ENCODE data around the gene HDHD5. TPM values are rescaled to one million over a fixed set of nuclear protein-coding genes. Genes with fewer than 3 reads are reported as not detected.

HDHD5 gene
- 36.0 and 41.7 TPM in 2 replicates for total RNA-seq

GRCh38 chr22:17158568-17159503, at the start of gene HDHD5:
TSS of gene HDHD5 (minus strand) at chr22:17159277. CDS start at chr22:17159251, 26 bp downstream.

GRCh38 chr22:17121233-17122195, 37.6 kb downstream of the HDHD5 start, which contains the start of gene TMEM121B:
TSS of gene TMEM121B (minus strand) at chr22:17121360. CDS start at chr22:17121127, 233 bp downstream.

Other genes with a start within 250 kb of the HDHD5 start
- gene GAB4, start 151.1 kb downstream of the HDHD5 start, total RNA-seq, result not detected in 2 replicates
- gene IL17RA, start 74.3 kb downstream of the HDHD5 start, total RNA-seq, result 6.2 and 7.7 TPM in 2 replicates
- gene TMEM121B, start 37.9 kb downstream of the HDHD5 start, total RNA-seq, result under 0.01 and 0.11 TPM in 2 replicates
- 5.6 and 13.1 TPM in 2 replicates for gene ADA2, start 60.2 kb upstream of the HDHD5 start, total RNA-seq
- 0.11 and 0.37 TPM in 2 replicates for gene CECR2, start 210.2 kb upstream of the HDHD5 start, total RNA-seq

Measured in uterine smooth muscle cell (primary cell).